HepG2 (cell line): Measurements from ENCODE around the gene SH2B2. TPM values are rescaled to one million over a fixed set of nuclear protein-coding genes. Genes with fewer than 3 reads are reported as not detected.

ENCODE experiments used
- ARID5B ChIP-seq: IDR thresholded peaks from 2 replicates; pipeline ENCODE4 v1.4.0; 2020; ENCODE audit warnings: mild to moderate bottlenecking, missing genetic modification reagents
- JUNB ChIP-seq: sonication (generic); formaldehyde crosslinking; IDR thresholded peaks from 2 replicates; pipeline ENCODE4 v1.8.0; 2022; ENCODE audit warnings: missing genetic modification reagents, mild to moderate bottlenecking, borderline replicate concordance
- MEIS2 ChIP-seq: sonication (generic); formaldehyde crosslinking; IDR thresholded peaks from 2 replicates; pipeline ENCODE4 v1.9.0; 2021; ENCODE audit warnings: mild to moderate bottlenecking, missing genetic modification reagents
- NCOA5 ChIP-seq: sonication (generic); formaldehyde crosslinking; IDR thresholded peaks from 2 replicates; pipeline ENCODE4 v1.4.0; 2020; ENCODE audit warnings: missing genetic modification reagents
- NKX3-1 ChIP-seq: sonication (generic); formaldehyde crosslinking; IDR thresholded peaks from 2 replicates; pipeline ENCODE4 v1.5.0; 2020; ENCODE audit warnings: missing genetic modification reagents
- REPIN1 ChIP-seq: sonication (generic); formaldehyde crosslinking; IDR thresholded peaks from 2 replicates; pipeline ENCODE4 v1.8.0; 2022; ENCODE audit warnings: missing genetic modification reagents, low read depth, mild to moderate bottlenecking, borderline replicate concordance
- RXRA ChIP-seq: sonication (generic); formaldehyde crosslinking; IDR thresholded peaks from 2 replicates; pipeline ENCODE4 v1.5.1; 2020; ENCODE audit warnings: missing genetic modification reagents
- SMARCC2 ChIP-seq: fragments of 450-650 bp; IDR thresholded peaks from 2 replicates; pipeline ENCODE4 v1.6.1; 2017; ENCODE audit warnings: antibody characterized with exemption, mild to moderate bottlenecking
- TERF1 ChIP-seq: sonication (generic); formaldehyde crosslinking; IDR thresholded peaks from 2 replicates; pipeline ENCODE4 v1.8.0; 2022; ENCODE audit warnings: mild to moderate bottlenecking, missing genetic modification reagents, moderate library complexity
- THAP7 ChIP-seq: sonication (generic); formaldehyde crosslinking; IDR thresholded peaks from 2 replicates; pipeline ENCODE4 v1.8.1; 2023; ENCODE audit warnings: mild to moderate bottlenecking, missing genetic modification reagents
- TSC22D2 ChIP-seq: sonication (generic); formaldehyde crosslinking; IDR thresholded peaks from 2 replicates; pipeline ENCODE4 v1.5.1; 2020; ENCODE audit warnings: missing genetic modification reagents, mild to moderate bottlenecking, borderline replicate concordance
- YEATS4 ChIP-seq: sonication (generic); formaldehyde crosslinking; IDR thresholded peaks from 2 replicates; pipeline ENCODE4 v1.4.0; 2020; ENCODE audit warnings: missing genetic modification reagents, borderline replicate concordance
- ZMYM3 ChIP-seq: sonication (generic); formaldehyde crosslinking; IDR thresholded peaks from 2 replicates; pipeline ENCODE4 v1.5.1; 2020; ENCODE audit warnings: mild to moderate bottlenecking, missing genetic modification reagents
- ZNF235 ChIP-seq: sonication (generic); formaldehyde crosslinking; IDR thresholded peaks from 2 replicates; pipeline ENCODE4 v1.8.1; 2023; ENCODE audit warnings: mild to moderate bottlenecking, missing genetic modification reagents, borderline replicate concordance
- ZNF512B ChIP-seq: sonication (generic); formaldehyde crosslinking; IDR thresholded peaks from 2 replicates; pipeline ENCODE4 v1.5.1; 2020; ENCODE audit warnings: missing genetic modification reagents, mild to moderate bottlenecking, borderline replicate concordance
- ZNF780A ChIP-seq: sonication (generic); formaldehyde crosslinking; IDR thresholded peaks from 2 replicates; pipeline ENCODE4 v1.8.0; 2022; ENCODE audit warnings: mild to moderate bottlenecking, missing genetic modification reagents, moderate library complexity
- ZSCAN9 ChIP-seq: IDR thresholded peaks from 2 replicates; pipeline ENCODE4 v1.6.1; 2016; ENCODE audit warnings: borderline replicate concordance
- polyA plus RNA-seq, 8 experiments: library from polyadenylated mRNA; depleted of rRNA in 3 of 8; stranded (reverse) in 7 of 8; unstranded in 1 of 8; fragments of >200 nt; fragmentation: Illumina TruSeq in 4 of 8; extraction: Trizol in 4 of 8; gene quantifications; 2 replicates each; pipeline versions ENCODE4 v1.2.1 to v1.2.3, GENCODE V29; 2011 to 2016; ENCODE audit warnings: low read depth in 4 of 8, missing spikeins in 1 of 8, mixed read lengths in 1 of 8; ENCODE audit not compliant: insufficient read depth in 1 of 8
- total RNA-seq, 5 experiments: library from RNA; depleted of rRNA; stranded (reverse); fragments of >200 nt; fragmentation: Illumina TruSeq; extraction: Trizol; gene quantifications; 2 replicates each; pipeline ENCODE4 v1.2.3, GENCODE V29; 2016; ENCODE audit warnings: low read depth in 1 of 5
- TF ChIP-seq, protein P1 (sequence below), 2 experiments: fragments of 450-650 bp in 1 of 2; sonication (generic) in 1 of 2; formaldehyde crosslinking; IDR thresholded peaks; 2 replicates each; pipeline versions ENCODE4 v1.5.0 to v1.8.0; 2020 to 2022; ENCODE audit warnings: mild to moderate bottlenecking in 1 of 2, missing genetic modification reagents in 1 of 2

SH2B2 gene
- total and polyA plus RNA-seq, 2 of the 13 experiments (the other 11 are each of a cell fraction or from before 2014, with no cell fraction given) = 0.46 to 1.3 TPM

- TF ChIP-seq TSC22D2 (CRISPR knock-in tag) = peak; percentile 17; the same call in 1 of the 2 replicates
- TF ChIP-seq, protein P1, sequence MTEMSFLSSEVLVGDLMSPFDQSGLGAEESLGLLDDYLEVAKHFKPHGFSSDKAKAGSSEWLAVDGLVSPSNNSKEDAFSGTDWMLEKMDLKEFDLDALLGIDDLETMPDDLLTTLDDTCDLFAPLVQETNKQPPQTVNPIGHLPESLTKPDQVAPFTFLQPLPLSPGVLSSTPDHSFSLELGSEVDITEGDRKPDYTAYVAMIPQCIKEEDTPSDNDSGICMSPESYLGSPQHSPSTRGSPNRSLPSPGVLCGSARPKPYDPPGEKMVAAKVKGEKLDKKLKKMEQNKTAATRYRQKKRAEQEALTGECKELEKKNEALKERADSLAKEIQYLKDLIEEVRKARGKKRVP (CRISPR knock-in tag; IDR thresholded peaks at IDR 0.05) = peak in 1 of 2 experiments; percentile 48; a peak in 1 of 4 replicates
- TF ChIP-seq ZMYM3 (CRISPR knock-in tag) = 0 out of 2 replicates have a peak, but pooled peaks have one; percentile 12
- TF ChIP-seq NKX3-1 (CRISPR knock-in tag) = peak; percentile 67; the same call in 1 of the 2 replicates
- no peak for TF ChIP-seq JUNB
- TF ChIP-seq NCOA5 (CRISPR knock-in tag) = no peak
- peak; percentile 80 for TF ChIP-seq YEATS4 (CRISPR knock-in tag)
- TF ChIP-seq ZNF235 = 0 out of 2 replicates have a peak, but pooled peaks have one; percentile 43
- peak; percentile 37; the same call in 1 of the 2 replicates for TF ChIP-seq ARID5B (CRISPR knock-in tag)
- TF ChIP-seq REPIN1 (CRISPR knock-in tag) = 0 out of 2 replicates have a peak, but pooled peaks have one; percentile 38
- TF ChIP-seq ZNF780A (CRISPR knock-in tag) = 0 out of 2 replicates have a peak, but pooled peaks have one; percentile 21
- TF ChIP-seq MEIS2 = peak; percentile 71
- TF ChIP-seq ZNF512B (CRISPR knock-in tag) = no peak
- peak; percentile 53; the same call in 1 of the 2 replicates for TF ChIP-seq RXRA
- TF ChIP-seq ZSCAN9 (CRISPR knock-in tag) = peak; percentile 20; the same call in 1 of the 2 replicates
- no peak for TF ChIP-seq THAP7 (CRISPR knock-in tag)
- TF ChIP-seq TERF1 (CRISPR knock-in tag) = no peak
- TF ChIP-seq SMARCC2 = no peak
These were observed at the start of gene SH2B2 (continued) for GRCh38 chr7:102286237-102287110.
